Esophagus muscularis mucosa (tissue), 4 donors: ENCODE data around the gene ERAS.

Source experiments
- CTCF ChIP-seq, 3 experiments: fragments of 200-600 bp in 2 of 3; fragments of 450-650 bp in 1 of 3; sonication (generic) in 2 of 3; IDR thresholded peaks; one replicate each; pipeline ENCODE4 v1.5.1; 2017 to 2019; ENCODE audit warnings: antibody characterized with exemption in 3 of 3, mild to moderate bottlenecking in 2 of 3, moderate library complexity in 1 of 3
- EP300 ChIP-seq: sonication (generic); formaldehyde crosslinking; IDR thresholded peaks from one replicate; pipeline ENCODE4 v1.6.1; 2017; ENCODE audit warnings: antibody characterized with exemption
- POLR2A ChIP-seq: fragments of 450-650 bp; IDR thresholded peaks from one replicate; pipeline ENCODE4 v1.6.1; 2017; ENCODE audit warnings: antibody characterized with exemption, moderate library complexity, mild to moderate bottlenecking, low read depth
- POLR2AphosphoS5 ChIP-seq, 2 donors: sonication (generic); formaldehyde crosslinking; IDR thresholded peaks; one replicate each; pipeline ENCODE4 v1.6.1; 2017; ENCODE audit warnings: antibody characterized with exemption in 2 of 2

GRCh38 chrX:48824066-48824465 lies 2.2 kb upstream of the ERAS start:
- TF ChIP-seq POLR2AphosphoS5 (IDR thresholded peaks at IDR 0.05), result no peak
- no peak for TF ChIP-seq CTCF (IDR thresholded peaks at IDR 0.05)
- no peak for TF ChIP-seq EP300
- no peak for TF ChIP-seq POLR2A
